Measurements from ENCODE around the gene CABLES1. TPM values are rescaled to one million over a fixed set of nuclear protein-coding genes. Genes with fewer than 3 reads are reported as not detected.

The CABLES1 gene
- total and polyA plus RNA-seq, 2 of the 8 experiments (the other 6 are each of a cell fraction or from before 2014, with no cell fraction given) = 9.2 to 26.4 TPM

DNA sequence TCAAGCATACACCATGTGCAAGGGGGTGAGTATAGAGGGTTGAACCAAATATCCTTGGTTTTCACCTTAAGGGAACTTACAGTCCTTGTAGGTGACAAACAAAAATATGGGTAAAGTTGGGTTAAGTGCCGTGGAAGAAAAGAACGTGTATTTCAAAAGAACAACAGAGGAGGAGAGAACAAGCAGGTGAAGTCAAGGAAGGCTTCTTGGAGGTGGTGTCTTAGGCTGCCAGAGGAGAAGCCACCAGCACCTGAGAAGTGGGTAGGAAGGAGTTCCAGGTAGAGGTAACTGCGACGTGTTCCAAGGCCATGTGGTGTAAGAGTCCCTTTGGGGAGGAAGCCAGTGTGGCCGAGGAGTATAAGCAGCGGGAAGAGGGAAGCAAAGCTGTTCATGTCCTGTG is 27.2 kb downstream of the CABLES1 start:
- Histone ChIP-seq H3K56ac (replicated peaks; ENCODE audit: insufficient read length, low read depth, low read length) (no peak overlapping the region), H3K27me3 (replicated peaks in 1 of 4; ENCODE audit: control insufficient read depth in 3 of 4, extremely low read depth in 1 of 4, insufficient read depth in 3 of 4, low read length in 3 of 4) (no peaks in the 10 kb centered on the region), H3K4me2 (ENCODE audit: insufficient read depth in 1 of 2, low read depth in 2 of 2, low read length in 2 of 2) (no peak overlapping the region), H3K79me2 (ENCODE audit: control insufficient read depth in 1 of 2, insufficient read depth in 2 of 2, low read length in 2 of 2) (peaks cover 7 to 83% of the 10 kb centered on the region in 2 experiments; a peak in 3 of 4 replicates), H2AFZ (ENCODE audit: low read length) (no peak overlapping the region), H2BK5ac (ENCODE audit: low read depth, low read length) (0 out of 2 replicates have a peak overlapping the region, but pooled peaks have one; percentile 18), H4K8ac (ENCODE audit: extremely low read depth, insufficient read depth, low read length) (no peak overlapping the region), H3K9me3 (ENCODE audit: insufficient read depth in 2 of 2, low read depth in 1 of 2, low read length in 1 of 2) (no peaks in the 10 kb centered on the region), H3K36me3 (ENCODE audit: control insufficient read depth in 2 of 4, insufficient read depth in 4 of 4, low read length in 3 of 4) (no peaks in the 10 kb centered on the region), H2BK15ac (ENCODE audit: low read length) (no peak overlapping the region), H3K4me3 (ENCODE audit: extremely low read depth in 1 of 4, insufficient read depth in 2 of 4, low read depth in 3 of 4, low read length in 4 of 4) (no peak overlapping the region), H4K5ac (ENCODE audit: insufficient read length, low read depth, low read length) (no peak overlapping the region), H2BK120ac (replicated peaks; ENCODE audit: low read depth, low read length) (no peak overlapping the region), H3K9ac (replicated peaks in 1 of 4; ENCODE audit: extremely low read depth in 1 of 4, low read depth in 3 of 4, low read length in 3 of 4) (no peak overlapping the region), H2BK20ac (ENCODE audit: low read length) (peak overlapping the region; percentile 55; the same call in 1 of the 2 replicates), H2BK12ac (ENCODE audit: low read depth, low read length) (no peak overlapping the region), H3K4ac (replicated peaks; ENCODE audit: insufficient read length, low read depth, low read length) (peak overlapping the region; percentile 45), H3K18ac (ENCODE audit: extremely low read depth, low read length) (peak overlapping the region; percentile 38; the same call in 1 of the 2 replicates), H4K91ac (replicated peaks; ENCODE audit: insufficient read length, low read length) (no peak overlapping the region), H3K27ac (ENCODE audit: low read depth, low read length) (no peak overlapping the region), H3K23me2 (ENCODE audit: low read depth, low read length) (no peaks in the 10 kb centered on the region), H3K23ac (ENCODE audit: insufficient read length) (no peak overlapping the region), H3K79me1 (ENCODE audit: low read depth, low read length) (peaks cover 16% of the 10 kb centered on the region), H4K20me1 (replicated peaks in 1 of 2; ENCODE audit: control insufficient read depth in 1 of 2, insufficient read depth in 2 of 2, low read length in 2 of 2) (no peaks in the 10 kb centered on the region), H3K4me1 (replicated peaks in 1 of 4; ENCODE audit: control insufficient read depth in 3 of 4, insufficient read depth in 4 of 4, low read length in 3 of 4) (peaks cover 3 to 14% (median 9%) of the 10 kb centered on the region in 4 experiments; a peak in 5 of 7 replicates), H2AK5ac (ENCODE audit: low read depth, low read length) (0 out of 2 replicates have a peak overlapping the region, but pooled peaks have one; percentile 56), H3K14ac (ENCODE audit: insufficient read length) (no peak overlapping the region)
- 96% methylated on average over 6 of the region's 6 CpGs; no CpG with 5 or more reads in 1 of the 2 experiments for WGBS, 2 experiments (ENCODE audit: extremely low coverage in 1 of 2, insufficient coverage in 1 of 2, insufficient read length in 1 of 2, insufficient replicate concordance in 2 of 2, low coverage in 1 of 2, low lambda C conversion rate in 2 of 2, missing lambda C conversion rate in 1 of 2)
- POLR2A ChIA-PET (ENCODE audit: partially characterized antibody) = interaction anchor here (1.1 to 2.4 kb wide), 3 partner anchors 11 to 43 kb away, joined by 3 to 10 read pairs (median 3); no protein-coding TSS in a partner anchor
- DNase-seq (ENCODE audit: low read depth in 1 of 2, low spot score in 2 of 2) (no peak), FAIRE-seq (no peak)
- no peak for TF ChIP-seq RBBP5 (IDR thresholded peaks at IDR 0.05; ENCODE audit: borderline replicate concordance, low read depth, low read length)
- no peak for TF ChIP-seq EP300 (IDR thresholded peaks at IDR 0.05; ENCODE audit: borderline replicate concordance in 1 of 2, low read depth in 2 of 2, low read length in 2 of 2)
- TF ChIP-seq POLR2AphosphoS5 (IDR thresholded peaks at IDR 0.05; ENCODE audit: low read depth, low read length) = no peak
- no peak for TF ChIP-seq CTBP2 (IDR thresholded peaks at IDR 0.05; ENCODE audit: borderline replicate concordance, insufficient read depth, insufficient read length, low read length)
- TF ChIP-seq RAD21 (IDR thresholded peaks at IDR 0.05 in 1 of 2, conservative IDR thresholded peaks at IDR 0.05 in 1 of 2; ENCODE audit: low read depth in 2 of 2, low read length in 2 of 2) = no peak
- no peak for TF ChIP-seq EGR1 (IDR thresholded peaks at IDR 0.05; ENCODE audit: borderline replicate concordance, low read depth, low read length)
- CTCF ChIA-PET (ENCODE audit: partially characterized antibody) = interaction anchor here (0.9 to 2.6 kb wide), 4 partner anchors 14 to 31 kb away, joined by 3 to 8 read pairs (median 6); no protein-coding TSS in a partner anchor
